IMR-90 (cell line): ENCODE measurements around the gene KIF20B. TPM values are rescaled to one million over a fixed set of nuclear protein-coding genes. Genes with fewer than 3 reads are reported as not detected.

Experiments used
- ATAC-seq: fragments of 200-7000 bp; cut with Tn5 transposase; 2 replicates; pipeline ENCODE4 v1.9.1; 2020; ENCODE audit warnings: low read depth, mild to moderate bottlenecking, moderate library complexity
- BruUV-seq: library from RNA; stranded (reverse); fragments of 400-500 nt; replicated peaks from 2 replicates; lab custom pipeline; 2021; lab: Mats Ljungman, UMichigan
- CTCF ChIA-PET: fragments of 300-600 bp; formaldehyde crosslinking; extraction: SDS; loops from one replicate; lab custom pipeline; 2021; ENCODE audit warnings: antibody characterized with exemption; lab: Yijun Ruan, JAX
- POLR2A ChIA-PET: fragments of 300-600 bp; sonication (Branson Sonifier 250); formaldehyde crosslinking; loops from one replicate; lab custom pipeline; 2022; ENCODE audit warnings: antibody characterized with exemption; ENCODE audit not compliant: unreplicated experiment; lab: Charles Lee
- DNase-seq: peaks from one replicate; pipeline ENCODE4 v3.0.0; 2013
- H2AFZ ChIP-seq: replicated peaks from 2 replicates; pipeline ENCODE3; 2013; ENCODE audit warnings: low read length, mild to moderate bottlenecking; ENCODE audit not compliant: poor library complexity
- H2AK5ac ChIP-seq: 2 replicates; pipeline ENCODE4 v1.6.1; 2013; ENCODE audit warnings: low read depth, low read length, inconsistent platforms
- H2AK9ac ChIP-seq: replicated peaks from 2 replicates; pipeline ENCODE3; 2013; ENCODE audit warnings: mild to moderate bottlenecking, low read depth, low read length, moderate library complexity; ENCODE audit not compliant: poor library complexity
- H2BK120ac ChIP-seq: 2 replicates; pipeline ENCODE4 v1.6.1; 2013; ENCODE audit warnings: low read depth, low read length, inconsistent platforms
- H2BK15ac ChIP-seq: 3 replicates; pipeline ENCODE4 v1.6.1; 2013; ENCODE audit warnings: low read depth, low read length, inconsistent platforms
- H2BK20ac ChIP-seq: 2 replicates; pipeline ENCODE4 v1.6.1; 2013; ENCODE audit warnings: low read depth, mild to moderate bottlenecking, inconsistent platforms, low read length, moderate library complexity
- H2BK5ac ChIP-seq: 2 replicates; pipeline ENCODE4 v1.6.1; 2013; ENCODE audit warnings: mild to moderate bottlenecking, low read depth, low read length, inconsistent platforms; ENCODE audit not compliant: poor library complexity, severe bottlenecking
- H3K14ac ChIP-seq: replicated peaks from 2 replicates; pipeline ENCODE4 v1.6.1; 2013; ENCODE audit warnings: low read depth, low read length, inconsistent platforms
- H3K18ac ChIP-seq: 2 replicates; pipeline ENCODE4 v1.6.1; 2013; ENCODE audit warnings: low read depth, low read length, control low read depth
- H3K23ac ChIP-seq: 2 replicates; pipeline ENCODE4 v1.6.1; 2013; ENCODE audit warnings: low read depth, low read length, inconsistent platforms
- H3K27ac ChIP-seq: 2 replicates; pipeline ENCODE4 v1.5.1; 2013; ENCODE audit warnings: mild to moderate bottlenecking, control low read depth, low read length; ENCODE audit not compliant: insufficient read depth
- H3K27me3 ChIP-seq: 2 replicates; pipeline ENCODE4 v1.6.1; 2013; ENCODE audit warnings: low read length; ENCODE audit not compliant: control insufficient read depth, insufficient read depth
- H3K36me3 ChIP-seq: 2 replicates; pipeline ENCODE4 v1.6.1; 2013; ENCODE audit warnings: low read length, mixed read lengths; ENCODE audit not compliant: control insufficient read depth, insufficient read depth
- H3K4ac ChIP-seq: 2 replicates; pipeline ENCODE4 v1.6.1; 2013; ENCODE audit warnings: low read depth, low read length, inconsistent platforms
- H3K4me1 ChIP-seq: 2 replicates; pipeline ENCODE4 v1.6.1; 2013; ENCODE audit warnings: low read length, mixed read lengths; ENCODE audit not compliant: control insufficient read depth, insufficient read depth
- H3K4me2 ChIP-seq: 2 replicates; pipeline ENCODE4 v1.6.1; 2013; ENCODE audit warnings: low read depth, mild to moderate bottlenecking, control low read depth, low read length, moderate library complexity
- H3K4me3 ChIP-seq: 2 replicates; pipeline ENCODE4 v1.5.1; 2013; ENCODE audit warnings: low read depth, mild to moderate bottlenecking, control low read depth, low read length, moderate library complexity; ENCODE audit not compliant: insufficient read depth
- H3K56ac ChIP-seq: 2 replicates; pipeline ENCODE4 v1.6.1; 2013; ENCODE audit warnings: low read length, inconsistent platforms; ENCODE audit not compliant: insufficient read depth; ENCODE audit errors: extremely low read depth
- H3K79me1 ChIP-seq, 2 experiments: 2 replicates each; pipeline ENCODE4 v1.6.1; 2013; ENCODE audit warnings: low read length in 2 of 2, inconsistent platforms in 1 of 2, low read depth in 1 of 2
- H3K9ac ChIP-seq: 2 replicates; pipeline ENCODE4 v1.6.1; 2013; ENCODE audit warnings: low read depth, low read length, control low read depth
- H3K9me1 ChIP-seq: 2 replicates; pipeline ENCODE4 v1.6.1; 2013; ENCODE audit warnings: low read length, inconsistent platforms; ENCODE audit not compliant: insufficient read depth
- H3K9me3 ChIP-seq: 2 replicates; pipeline ENCODE4 v1.6.1; 2013; ENCODE audit warnings: low read length; ENCODE audit not compliant: control insufficient read depth, insufficient read depth
- H4K20me1 ChIP-seq: 2 replicates; pipeline ENCODE4 v1.6.1; 2013; ENCODE audit warnings: low read length, inconsistent platforms; ENCODE audit not compliant: insufficient read depth
- H4K5ac ChIP-seq: 2 replicates; pipeline ENCODE4 v1.6.1; 2013; ENCODE audit warnings: mild to moderate bottlenecking, low read depth, low read length, control low read depth
- H4K8ac ChIP-seq, 2 experiments: 2 replicates each; pipeline ENCODE4 v1.6.1; 2013; ENCODE audit warnings: low read depth in 2 of 2, low read length in 2 of 2, control low read depth in 1 of 2, inconsistent platforms in 1 of 2
- H4K91ac ChIP-seq: 2 replicates; pipeline ENCODE4 v1.6.1; 2013; ENCODE audit warnings: low read depth, low read length, inconsistent platforms; ENCODE audit not compliant: insufficient read depth
- CEBPB ChIP-seq: IDR thresholded peaks from 2 replicates; pipeline ENCODE4 v1.6.1; 2012; ENCODE audit warnings: low read depth, low read length, improper control_type of control experiment
- CTCF ChIP-seq: conservative IDR thresholded peaks from 2 replicates; pipeline ENCODE4 v1.5.1; 2012; ENCODE audit warnings: mild to moderate bottlenecking, low read depth, low read length, improper control_type of control experiment
- WGBS, 2 experiments: methylation state at CpG; one replicate each; pipeline versions ENCODE4 v1.1.5 to v1.1.7; 2013; ENCODE audit warnings: missing lambda C conversion rate in 2 of 2; ENCODE audit not compliant: insufficient read length in 1 of 2; ENCODE audit errors: extremely low coverage in 2 of 2; 5-methylcytosine and 5-hydroxymethylcytosine counted together
- dilution Hi-C: fragments of 300-500 bp; cut with HindIII; formaldehyde crosslinking; loops from one replicate; pipeline ENCODE4 v1.14.3; 2018; ENCODE audit warnings: low sequenced_read_pairs; ENCODE audit not compliant: unreplicated experiment
- in situ Hi-C: fragments of 300-500 bp; cut with MboI; formaldehyde crosslinking; loops from 3 replicates; pipeline ENCODE4 v1.14.3; 2019; ENCODE audit warnings: low sequenced_read_pairs, inconsistent platforms, mixed read lengths
- intact Hi-C: fragments of 100-400 bp; cut with micrococcal nuclease; formaldehyde crosslinking; loops from 2 replicates; pipeline ENCODE4 v1.10.0; 2022
- polyA plus RNA-seq, 3 experiments: library from polyadenylated mRNA; depleted of rRNA; stranded (reverse); fragments of >200 nt; gene quantifications; 2 replicates each; pipeline ENCODE4 v1.2.3, GENCODE V29; 2012; ENCODE audit warnings: low replicate concordance in 1 of 3
- total RNA-seq: library from RNA; depleted of rRNA; stranded (reverse); fragments of >200 nt; gene quantifications from 2 replicates; pipeline ENCODE4 v1.2.3, GENCODE V29; 2012

Gene KIF20B
- total and polyA plus RNA-seq, 2 of the 4 experiments (the other 2 are of a cell fraction), result 3.1 to 23.5 TPM

GRCh38 chr10:89699581-89700064 lies 1.8 kb upstream of the KIF20B start:
- Histone ChIP-seq H3K4me3 (no peak overlapping the region), H3K4me2 (no peak overlapping the region), H3K27ac (no peak overlapping the region), H4K5ac (no peak overlapping the region), H3K9me1 (0 out of 2 replicates have a peak, but pooled peaks cover 2% of the 10 kb centered on the region), H3K27me3 (no peaks in the 10 kb centered on the region), H2BK5ac (no peak overlapping the region), H3K79me1 (peaks cover 5 to 6% of the 10 kb centered on the region in 2 experiments; a peak in 3 of 4 replicates), H2BK15ac (no peak overlapping the region), H3K9ac (no peak overlapping the region), H2AK5ac (no peak overlapping the region), H2BK20ac (no peak overlapping the region), H4K20me1 (no peaks in the 10 kb centered on the region), H2AFZ (no peak overlapping the region), H3K18ac (no peak overlapping the region), H2BK120ac (no peak overlapping the region), H3K36me3 (no peaks in the 10 kb centered on the region), H4K8ac (no peak overlapping the region), H3K56ac (no peak overlapping the region), H3K23ac (no peak overlapping the region), H3K9me3 (no peaks in the 10 kb centered on the region), H3K4ac (no peak overlapping the region), H3K4me1 (peaks cover 2% of the 10 kb centered on the region; the same call in 1 of the 2 replicates), H2AK9ac (no peak overlapping the region), H3K14ac (no peak overlapping the region), H4K91ac (no peak overlapping the region)
- 100% methylated on average over 1 of the region's 2 CpGs; no CpG with 5 or more reads in 1 of the 2 experiments for WGBS, 2 experiments
- ChIA-PET CTCF (no interaction called here), POLR2A (no interaction called here)
- intact Hi-C loops, result loop anchor here (2.0 to 5.0 kb wide), 5 partner anchors 42 to 273 kb away; partner anchors contain the start of gene PANK1
- in situ Hi-C loops, result no loop called here
- no TSS peak for BruUV-seq
- dilution Hi-C loops, result no loop called here
- DNase-seq, result no peak
- no peak for ATAC-seq
- TF ChIP-seq CEBPB (peak; percentile 69), CTCF (no peak)
